Astrocyte of the cerebellum (primary cell): ENCODE measurements around the gene EVC.

Experiments used
- DNase-seq: peaks from one replicate; pipeline ENCODE4 v3.0.0-alpha.2; 2011; ENCODE audit warnings: low read depth
- H3K4me3 ChIP-seq: 2 replicates; pipeline ENCODE4 v1.5.1; 2011; ENCODE audit warnings: mild to moderate bottlenecking, low read depth, low read length, moderate library complexity
- CTCF ChIP-seq: IDR thresholded peaks from 2 replicates; pipeline ENCODE4 v1.5.1; 2012; ENCODE audit warnings: low read length, low read depth, moderate library complexity, mild to moderate bottlenecking; ENCODE audit errors: missing control alignments
- in situ Hi-C: cut with HindIII; loops from 2 replicates; pipeline ENCODE4 v1.10.0; 2017; ENCODE audit warnings: low sequenced_read_pairs

The EVC gene

DNA sequence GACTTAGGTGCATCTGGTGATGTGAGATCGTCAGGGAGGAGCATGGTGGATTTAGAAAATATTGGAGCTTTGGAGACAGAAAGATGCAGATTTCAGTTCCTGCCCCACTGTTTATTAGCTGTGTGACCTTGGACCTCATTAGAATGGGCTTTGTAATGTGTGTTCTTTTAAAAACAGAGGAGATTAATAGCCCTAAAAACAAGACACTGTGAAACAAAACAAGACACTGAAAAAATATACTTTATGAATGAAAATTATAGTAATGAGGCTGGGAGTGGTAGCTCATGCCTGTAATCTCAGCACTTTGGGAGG lies 79.5 kb downstream of the EVC start:
- no peak for DNase-seq
- TF ChIP-seq CTCF = no peak
- in situ Hi-C loops = no loop called here
- H3K4me3 ChIP-seq = no peak overlapping the region

DNA sequence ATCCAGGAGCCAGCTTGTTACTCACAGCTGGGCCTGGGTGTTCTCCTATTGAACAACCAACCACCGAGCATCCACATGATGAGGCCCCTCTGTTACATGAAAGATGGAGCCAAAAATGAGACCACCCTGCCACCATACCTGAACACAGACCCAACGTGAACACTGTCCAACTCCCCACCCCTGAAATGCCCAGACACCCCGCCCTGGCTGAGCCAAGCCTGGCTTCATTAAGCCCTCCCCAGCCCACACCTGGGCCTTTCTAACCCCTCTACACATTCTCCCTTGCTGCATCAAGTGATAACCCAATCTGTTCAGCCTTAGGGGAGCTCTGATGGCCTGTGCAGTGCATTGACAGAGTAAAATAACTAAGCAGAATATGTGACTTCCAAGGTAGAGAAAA lies 80.7 kb downstream of the EVC start:
- no peak for TF ChIP-seq CTCF
- in situ Hi-C loops = no loop called here
- DNase-seq = no peak
- H3K4me3 ChIP-seq = no peak overlapping the region

- H3K4me3 ChIP-seq = no peak overlapping the region
- no peak for DNase-seq
- in situ Hi-C loops = no loop called here
- TF ChIP-seq CTCF = no peak
Measured at GRCh38 chr4:5793514-5793913, 82.5 kb downstream of the EVC start.

DNA sequence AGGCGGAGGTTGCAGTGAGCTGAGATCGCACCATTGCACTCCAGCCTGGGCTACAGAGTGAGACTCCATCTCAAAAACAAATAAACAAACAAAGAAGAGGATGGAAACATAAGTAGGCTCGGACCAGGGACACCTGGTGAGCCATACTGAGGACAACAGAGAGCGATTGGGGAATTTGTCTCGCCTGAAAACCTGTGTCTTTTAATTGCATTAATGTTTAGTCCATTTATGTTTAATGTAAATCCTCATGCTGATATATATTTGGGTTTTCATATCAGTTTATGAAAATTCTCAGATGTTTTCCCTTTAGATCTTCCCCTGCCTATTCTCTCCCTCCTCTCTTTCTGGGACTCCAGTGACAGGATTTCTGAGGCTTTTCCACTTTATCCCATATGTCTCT lies 84.6 kb downstream of the EVC start:
- DNase-seq = no peak
- in situ Hi-C loops = no loop called here

DNA sequence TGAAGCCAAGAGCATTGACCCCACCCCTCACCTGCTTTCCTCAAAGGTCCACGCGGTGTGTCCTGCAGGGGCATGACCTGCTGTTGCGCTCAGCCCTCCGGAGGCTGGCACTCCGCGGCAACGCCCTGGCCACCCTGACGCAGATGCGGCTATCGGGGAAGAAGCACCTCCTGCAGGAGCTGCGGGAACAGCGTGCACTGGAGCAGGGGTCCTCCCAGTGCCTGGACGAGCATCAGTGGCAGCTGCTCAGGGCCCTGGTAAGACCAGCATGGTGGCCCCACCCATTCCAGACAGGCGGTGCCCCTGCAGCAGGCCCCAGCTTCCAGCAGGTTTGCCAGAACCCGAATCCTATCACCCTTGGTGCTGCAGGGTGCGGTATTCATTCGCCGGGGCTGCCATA lies 86.0 kb downstream of the EVC start:
- H3K4me3 ChIP-seq = no peak overlapping the region
- no peak for TF ChIP-seq CTCF

More for the DNA sequence above, 84.6 kb downstream of the EVC start:
- H3K4me3 ChIP-seq = no peak overlapping the region
- TF ChIP-seq CTCF = no peak

GRCh38 chr4:5797866-5798265 lies 86.9 kb downstream of the EVC start:
- in situ Hi-C loops = no loop called here
- no peak for DNase-seq
- no peak overlapping the region for H3K4me3 ChIP-seq
- TF ChIP-seq CTCF = no peak

More for the DNA sequence above, 86.0 kb downstream of the EVC start:
- in situ Hi-C loops = no loop called here
- no peak for DNase-seq

GRCh38 chr4:5798462-5798861 lies 87.5 kb downstream of the EVC start:
- no peak overlapping the region for H3K4me3 ChIP-seq
- TF ChIP-seq CTCF = no peak
- in situ Hi-C loops = no loop called here
- no peak for DNase-seq
